Hematopoietic multipotent progenitor cell (in vitro differentiated cells): ENCODE measurements around the gene HEXIM1. TPM values are rescaled to one million over a fixed set of nuclear protein-coding genes. Genes with fewer than 3 reads are reported as not detected.
A peak's percentile ranks its signal among the peaks of the same experiment; 100 is the strongest.

ENCODE experiments used
- DNase-seq, 3 donors: peaks; one replicate each; pipeline ENCODE4 v3.0.0-alpha.2; 2011 to 2015; ENCODE audit warnings: low read depth in 2 of 3, low spot score in 2 of 3
- total RNA-seq: library from RNA; depleted of rRNA; stranded (reverse); fragments of >200 nt; gene quantifications from one replicate; pipeline ENCODE4 v1.2.3, GENCODE V29; 2012

Gene HEXIM1
- total RNA-seq, 1 donor: 10.2 TPM

GRCh38 chr17:45144199-45145034 lies 3.9 kb upstream of the HEXIM1 start:
- no peak for DNase-seq

- DNase-seq: no peak
These were observed 3.3 kb upstream of the HEXIM1 start for GRCh38 chr17:45145035-45145389.

GRCh38 chr17:45146166-45146565 lies 2.1 kb upstream of the HEXIM1 start:
- no peak for DNase-seq

- DNase-seq: no peak
These were observed 1.7 kb upstream of the HEXIM1 start for GRCh38 chr17:45146592-45146889.

- DNase-seq: peak in 2 of 3 donors; percentile 83 to 85
These were observed 1.2 kb upstream of the HEXIM1 start for GRCh38 chr17:45146890-45147580.

- peak; percentile 77 to 94 (median 91) for DNase-seq
These were observed 593 bp upstream of the HEXIM1 start for GRCh38 chr17:45147581-45148182.

GRCh38 chr17:45149037-45149668 lies 878 bp downstream of the HEXIM1 start:
- peak in 2 of 3 donors; percentile 80 to 83 for DNase-seq

GRCh38 chr17:45149669-45150664 lies 1.7 kb downstream of the HEXIM1 start:
- peak in 1 of 3 donors; percentile 35 for DNase-seq

- DNase-seq: no peak
These were observed 2.9 kb downstream of the HEXIM1 start for GRCh38 chr17:45150911-45151809.

- no peak for DNase-seq
These were observed 6.8 kb downstream of the HEXIM1 start for GRCh38 chr17:45155029-45155428.

- DNase-seq: no peak
These were observed 7.2 kb downstream of the HEXIM1 start for GRCh38 chr17:45155483-45155882.

- DNase-seq: no peak
These were observed 8.0 kb downstream of the HEXIM1 start for GRCh38 chr17:45156242-45156641.

GRCh38 chr17:45160447-45161287 lies 12.4 kb downstream of the HEXIM1 start:
- peak in 2 of 3 donors; percentile 76 to 81 for DNase-seq

GRCh38 chr17:45161288-45162024 lies 13.2 kb downstream of the HEXIM1 start, which contains the start of gene HEXIM2:
TSS of gene HEXIM2 (plus strand) at chr17:45161875. CDS start at chr17:45162794, 919 bp downstream.
- DNase-seq: peak; percentile 91 to 100 (median 100)

- DNase-seq: no peak
These were observed 13.9 kb downstream of the HEXIM1 start for GRCh38 chr17:45162025-45162687.

GRCh38 chr17:45164734-45165269 lies 16.5 kb downstream of the HEXIM1 start:
- DNase-seq: no peak
